Endodermal cell (in vitro differentiated cells): ENCODE measurements around the gene CYB5D1. TPM values are rescaled to one million over a fixed set of nuclear protein-coding genes. Genes with fewer than 3 reads are reported as not detected.

Experiments used
- DNase-seq: peaks from one replicate; pipeline ENCODE4 v3.0.0-alpha.2; 2017
- H3K27ac ChIP-seq: 2 replicates; pipeline ENCODE4 v1.5.1; 2013; ENCODE audit warnings: mild to moderate bottlenecking, low read depth, low read length, moderate library complexity
- H3K27me3 ChIP-seq: 2 replicates; pipeline ENCODE4 v1.6.1; 2013; ENCODE audit warnings: mild to moderate bottlenecking, low read length, moderate library complexity; ENCODE audit not compliant: insufficient read depth, control insufficient read depth, poor library complexity, severe bottlenecking
- H3K36me3 ChIP-seq: 2 replicates; pipeline ENCODE4 v1.7.0; 2013; ENCODE audit warnings: mild to moderate bottlenecking, low read length, moderate library complexity; ENCODE audit not compliant: control insufficient read depth, insufficient read depth
- H3K4me1 ChIP-seq: one replicate; pipeline ENCODE4 v1.7.0; 2013; ENCODE audit warnings: low read length; ENCODE audit not compliant: control insufficient read depth, insufficient read depth
- H3K4me3 ChIP-seq: 2 replicates; pipeline ENCODE4 v1.5.1; 2013; ENCODE audit warnings: mild to moderate bottlenecking, low read length, moderate library complexity
- H3K9ac ChIP-seq: 2 replicates; pipeline ENCODE4 v1.6.1; 2013; ENCODE audit warnings: mild to moderate bottlenecking, low read length, moderate library complexity; ENCODE audit not compliant: poor library complexity, severe bottlenecking; ENCODE audit errors: extremely low read depth
- H3K9me3 ChIP-seq: 2 replicates; pipeline ENCODE4 v1.6.1; 2013; ENCODE audit warnings: mild to moderate bottlenecking, low read length, moderate library complexity; ENCODE audit not compliant: control insufficient read depth
- H3K27ac Mint-ChIP-seq: 2 replicates; pipeline ENCODE4 v1.8.0; 2020; ENCODE audit warnings: mixed read lengths
- H3K27me3 Mint-ChIP-seq: 2 replicates; pipeline ENCODE4 v1.8.0; 2021; ENCODE audit warnings: mild to moderate bottlenecking, mixed read lengths; ENCODE audit not compliant: insufficient read depth
- H3K36me3 Mint-ChIP-seq: 2 replicates; pipeline ENCODE4 v1.8.0; 2020; ENCODE audit warnings: low read depth, mixed read lengths
- H3K4me1 Mint-ChIP-seq: 2 replicates; pipeline ENCODE4 v1.8.0; 2020; ENCODE audit warnings: mixed read lengths
- H3K4me3 Mint-ChIP-seq: 2 replicates; pipeline ENCODE4 v1.8.0; 2020; ENCODE audit warnings: mild to moderate bottlenecking, moderate library complexity, mixed read lengths
- H3K9me3 Mint-ChIP-seq: 2 replicates; pipeline ENCODE4 v1.8.0; 2020; ENCODE audit warnings: mild to moderate bottlenecking, mixed read lengths
- CTCF ChIP-seq: fragments of 200-600 bp; sonication (generic); conservative IDR thresholded peaks from 2 replicates; pipeline ENCODE4 v1.5.0; 2021; ENCODE audit warnings: antibody characterized with exemption, mild to moderate bottlenecking
- WGBS, 2 experiments: methylation state at CpG; one replicate each; pipeline versions ENCODE4 v1.1.5 to v1.1.7; 2013; ENCODE audit warnings: missing lambda C conversion rate in 2 of 2, mixed read lengths in 1 of 2; ENCODE audit not compliant: insufficient coverage in 1 of 2, insufficient read length in 1 of 2; 5-methylcytosine and 5-hydroxymethylcytosine counted together
- total RNA-seq, 2 donors: library from RNA; stranded (reverse); fragmentation: NEBNext Ultra II Directional in 1 of 2; extraction: Animal tissue kit (Norgen Biotek cat#: 25700) in 1 of 2; gene quantifications; 2 replicates in 1 of 2; 3 replicates in 1 of 2; pipeline ENCODE4 v1.2.1, GENCODE V29; 2021

Gene CYB5D1
- total RNA-seq, 2 donors from 2014 or later = 10.6 to 12.9 TPM

GRCh38 chr17:7894866-7895265, 37.1 kb downstream of the CYB5D1 start:
- peaks cover 74% of the 10 kb centered on the region for H3K36me3 Mint-ChIP-seq
- H3K4me3 ChIP-seq = no peak overlapping the region
- H3K27ac Mint-ChIP-seq = no peak overlapping the region
- H3K27me3 ChIP-seq = no peaks in the 10 kb centered on the region
- peaks cover 3% of the 10 kb centered on the region for H3K4me1 Mint-ChIP-seq
- no peak for TF ChIP-seq CTCF
- WGBS, 2 experiments = 94 to 95% methylated on average over 4 to 8 of the region's 8 CpGs
- no peak overlapping the region for H3K9ac ChIP-seq
- peaks cover 58% of the 10 kb centered on the region for H3K36me3 ChIP-seq
- DNase-seq = peak; percentile 20
- no peak overlapping the region for H3K4me3 Mint-ChIP-seq
- H3K27me3 Mint-ChIP-seq = no peaks in the 10 kb centered on the region
- no peak overlapping the region for H3K27ac ChIP-seq
- H3K9me3 ChIP-seq = no peaks in the 10 kb centered on the region
- H3K9me3 Mint-ChIP-seq = no peaks in the 10 kb centered on the region
- H3K4me1 ChIP-seq = peaks cover 6% of the 10 kb centered on the region

DNA sequence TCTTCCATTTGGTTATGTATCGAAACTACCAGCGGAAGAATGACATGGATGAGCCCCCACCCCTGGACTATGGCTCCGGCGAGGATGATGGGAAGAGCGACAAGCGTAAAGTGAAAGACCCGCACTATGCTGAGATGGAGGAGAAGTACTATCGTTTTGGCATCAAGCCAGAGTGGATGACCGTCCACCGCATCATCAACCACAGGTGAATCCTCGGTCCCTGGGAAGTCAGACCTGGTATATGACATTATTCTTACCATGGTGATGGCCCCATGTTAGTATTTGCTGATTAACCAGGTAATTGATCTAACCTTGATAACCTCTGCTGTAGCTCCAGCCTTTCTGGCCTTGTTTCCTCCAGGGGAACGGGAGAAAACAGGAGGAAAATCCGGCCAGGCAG, 39.3 kb downstream of the CYB5D1 start:
- Mint-ChIP-seq H3K27ac (no peak overlapping the region), H3K9me3 (no peaks in the 10 kb centered on the region), H3K27me3 (no peaks in the 10 kb centered on the region), H3K36me3 (peaks cover 75% of the 10 kb centered on the region), H3K4me1 (peaks cover 3% of the 10 kb centered on the region), H3K4me3 (no peak overlapping the region)
- no peak for TF ChIP-seq CTCF
- H3K4me1 ChIP-seq = peaks cover 6% of the 10 kb centered on the region
- 94 to 97% methylated on average over 13 of the region's 13 CpGs for WGBS, 2 experiments
- no peaks in the 10 kb centered on the region for H3K9me3 ChIP-seq
- H3K27ac ChIP-seq = no peak overlapping the region
- no peak overlapping the region for H3K9ac ChIP-seq
- DNase-seq = peak; percentile 28
- H3K27me3 ChIP-seq = no peaks in the 10 kb centered on the region
- H3K4me3 ChIP-seq = no peak overlapping the region
- peaks cover 58% of the 10 kb centered on the region for H3K36me3 ChIP-seq

- Histone ChIP-seq H3K9ac (no peak overlapping the region), H3K27ac (no peak overlapping the region), H3K4me1 (peaks cover 7% of the 10 kb centered on the region), H3K36me3 (peaks cover 60% of the 10 kb centered on the region), H3K9me3 (no peaks in the 10 kb centered on the region), H3K4me3 (no peak overlapping the region), H3K27me3 (no peaks in the 10 kb centered on the region)
- peak; percentile 35 for DNase-seq
- WGBS, 2 experiments = 81 to 84% methylated on average over 4 to 6 of the region's 6 CpGs
- Mint-ChIP-seq H3K36me3 (peaks cover 79% of the 10 kb centered on the region), H3K9me3 (no peaks in the 10 kb centered on the region), H3K4me3 (no peak overlapping the region), H3K27ac (no peak overlapping the region), H3K27me3 (no peaks in the 10 kb centered on the region), H3K4me1 (peaks cover 7% of the 10 kb centered on the region)
- peak; percentile 23 for TF ChIP-seq CTCF
Measured at GRCh38 chr17:7897773-7898172, 40.0 kb downstream of the CYB5D1 start.
